Activated naive CD8-positive, alpha-beta T cell treated with anti-CD3 and anti-CD28 coated beads, Interleukin-2, amount 50 U/mL, for 24 hours (primary cell): Measurements from ENCODE around the gene MRPL3.

ENCODE experiments used
- ATAC-seq: fragments of 150-1000 bp; cut with Tn5 transposase; one replicate; pipeline ENCODE4 v1.10.0; 2021
- DNase-seq: peaks from one replicate; pipeline ENCODE4 v3.0.0; 2021
- H3K27ac Mint-ChIP-seq: one replicate; pipeline ENCODE4 v1.8.0; 2021; ENCODE audit warnings: mild to moderate bottlenecking, mixed read lengths
- H3K27me3 Mint-ChIP-seq: one replicate; pipeline ENCODE4 v1.8.0; 2021; ENCODE audit warnings: mixed read lengths
- H3K36me3 Mint-ChIP-seq: one replicate; pipeline ENCODE4 v1.8.0; 2021; ENCODE audit warnings: low read depth, mixed read lengths
- H3K4me1 Mint-ChIP-seq: one replicate; pipeline ENCODE4 v1.8.0; 2021; ENCODE audit warnings: mixed read lengths
- H3K4me3 Mint-ChIP-seq: one replicate; pipeline ENCODE4 v1.8.0; 2021; ENCODE audit warnings: mild to moderate bottlenecking, moderate library complexity, mixed read lengths
- H3K9me3 Mint-ChIP-seq: one replicate; pipeline ENCODE4 v1.8.0; 2021; ENCODE audit warnings: mixed read lengths

Gene MRPL3

GRCh38 chr3:131474115-131474514 is 28.7 kb downstream of the MRPL3 start:
- Mint-ChIP-seq H3K36me3 (peaks cover 56% of the 10 kb centered on the region), H3K27ac (no peak overlapping the region), H3K4me1 (peaks cover 45% of the 10 kb centered on the region), H3K27me3 (no peaks in the 10 kb centered on the region), H3K9me3 (no peaks in the 10 kb centered on the region), H3K4me3 (no peak overlapping the region)
- DNase-seq (no peak), ATAC-seq (no peak)

GRCh38 chr3:131470377-131470776 is 32.4 kb downstream of the MRPL3 start:
- ATAC-seq = peak; percentile 84
- Mint-ChIP-seq H3K27ac (peak overlapping the region; percentile 67), H3K4me1 (peaks cover 35% of the 10 kb centered on the region), H3K36me3 (peaks cover 65% of the 10 kb centered on the region), H3K9me3 (no peaks in the 10 kb centered on the region), H3K27me3 (no peaks in the 10 kb centered on the region), H3K4me3 (no peak overlapping the region)
- DNase-seq = no peak

GRCh38 chr3:131458653-131459052 is 44.1 kb downstream of the MRPL3 start:
- no peaks in the 10 kb centered on the region for H3K4me1 Mint-ChIP-seq
- peaks cover 36% of the 10 kb centered on the region for H3K36me3 Mint-ChIP-seq
- no peak overlapping the region for H3K27ac Mint-ChIP-seq
- no peak for DNase-seq
- ATAC-seq = no peak
- no peaks in the 10 kb centered on the region for H3K9me3 Mint-ChIP-seq
- no peaks in the 10 kb centered on the region for H3K27me3 Mint-ChIP-seq
- no peak overlapping the region for H3K4me3 Mint-ChIP-seq

- H3K4me1 Mint-ChIP-seq = no peaks in the 10 kb centered on the region
- peaks cover 24% of the 10 kb centered on the region for H3K36me3 Mint-ChIP-seq
- no peak overlapping the region for H3K27ac Mint-ChIP-seq
- H3K9me3 Mint-ChIP-seq = no peaks in the 10 kb centered on the region
- no peaks in the 10 kb centered on the region for H3K27me3 Mint-ChIP-seq
- ATAC-seq (no peak), DNase-seq (no peak)
- no peak overlapping the region for H3K4me3 Mint-ChIP-seq
Measured at GRCh38 chr3:131457220-131457619, 45.6 kb downstream of the MRPL3 start.

GRCh38 chr3:131454501-131454900 is 48.3 kb downstream of the MRPL3 start:
- Mint-ChIP-seq H3K27ac (no peak overlapping the region), H3K4me1 (no peaks in the 10 kb centered on the region), H3K9me3 (no peaks in the 10 kb centered on the region), H3K27me3 (no peaks in the 10 kb centered on the region), H3K4me3 (no peak overlapping the region), H3K36me3 (peaks cover 3% of the 10 kb centered on the region)
- ATAC-seq (no peak), DNase-seq (no peak)

GRCh38 chr3:131453533-131453932 is 49.2 kb downstream of the MRPL3 start:
- peaks cover 5% of the 10 kb centered on the region for H3K9me3 Mint-ChIP-seq
- ATAC-seq (no peak), DNase-seq (no peak)
- H3K4me1 Mint-ChIP-seq = no peaks in the 10 kb centered on the region
- no peaks in the 10 kb centered on the region for H3K27me3 Mint-ChIP-seq
- H3K36me3 Mint-ChIP-seq = peaks cover 5% of the 10 kb centered on the region
- H3K4me3 Mint-ChIP-seq = no peak overlapping the region
- no peak overlapping the region for H3K27ac Mint-ChIP-seq

GRCh38 chr3:131447349-131447748 is 55.4 kb downstream of the MRPL3 start:
- no peak for ATAC-seq
- H3K4me1 Mint-ChIP-seq = no peaks in the 10 kb centered on the region

GRCh38 chr3:131444180-131444579 is 58.6 kb downstream of the MRPL3 start:
- no peaks in the 10 kb centered on the region for H3K4me1 Mint-ChIP-seq

More at GRCh38 chr3:131447349-131447748, 55.4 kb downstream of the MRPL3 start:
- no peak for DNase-seq
- Mint-ChIP-seq H3K27ac (no peak overlapping the region), H3K27me3 (no peaks in the 10 kb centered on the region), H3K4me3 (no peak overlapping the region), H3K9me3 (peaks cover 9% of the 10 kb centered on the region), H3K36me3 (peaks cover 5% of the 10 kb centered on the region)

GRCh38 chr3:131439084-131439483 is 63.7 kb downstream of the MRPL3 start:
- H3K27me3 Mint-ChIP-seq = peaks cover 4% of the 10 kb centered on the region
- ATAC-seq (no peak), DNase-seq (no peak)
- no peak overlapping the region for H3K27ac Mint-ChIP-seq
- peaks cover 7% of the 10 kb centered on the region for H3K9me3 Mint-ChIP-seq
- no peaks in the 10 kb centered on the region for H3K36me3 Mint-ChIP-seq
- no peak overlapping the region for H3K4me3 Mint-ChIP-seq
- H3K4me1 Mint-ChIP-seq = no peaks in the 10 kb centered on the region

More at GRCh38 chr3:131444180-131444579, 58.6 kb downstream of the MRPL3 start:
- Mint-ChIP-seq H3K9me3 (peaks cover 9% of the 10 kb centered on the region), H3K4me3 (no peak overlapping the region), H3K27me3 (no peaks in the 10 kb centered on the region), H3K36me3 (peaks cover 4% of the 10 kb centered on the region), H3K27ac (no peak overlapping the region)
- ATAC-seq (no peak), DNase-seq (no peak)

- Mint-ChIP-seq H3K27me3 (peaks cover 7% of the 10 kb centered on the region), H3K9me3 (peaks cover 7% of the 10 kb centered on the region), H3K36me3 (no peaks in the 10 kb centered on the region), H3K4me3 (no peak overlapping the region), H3K27ac (no peak overlapping the region), H3K4me1 (no peaks in the 10 kb centered on the region)
- ATAC-seq = no peak
- no peak for DNase-seq
Measured at GRCh38 chr3:131435000-131435399, 67.8 kb downstream of the MRPL3 start.

GRCh38 chr3:131432441-131432840 is 70.3 kb downstream of the MRPL3 start:
- Mint-ChIP-seq H3K4me3 (no peak overlapping the region), H3K27ac (no peak overlapping the region), H3K27me3 (peaks cover 7% of the 10 kb centered on the region), H3K36me3 (no peaks in the 10 kb centered on the region), H3K4me1 (no peaks in the 10 kb centered on the region), H3K9me3 (peaks cover 7% of the 10 kb centered on the region)
- DNase-seq (no peak), ATAC-seq (no peak)

- DNase-seq (no peak), ATAC-seq (no peak)
- no peak overlapping the region for H3K27ac Mint-ChIP-seq
- H3K27me3 Mint-ChIP-seq = peaks cover 4% of the 10 kb centered on the region
- peaks cover 3% of the 10 kb centered on the region for H3K9me3 Mint-ChIP-seq
- no peaks in the 10 kb centered on the region for H3K4me1 Mint-ChIP-seq
- no peaks in the 10 kb centered on the region for H3K36me3 Mint-ChIP-seq
- H3K4me3 Mint-ChIP-seq = no peak overlapping the region
Measured at GRCh38 chr3:131431754-131432153, 71.0 kb downstream of the MRPL3 start.

- ATAC-seq (no peak), DNase-seq (no peak)
- Mint-ChIP-seq H3K27me3 (no peaks in the 10 kb centered on the region), H3K27ac (no peak overlapping the region), H3K36me3 (no peaks in the 10 kb centered on the region), H3K4me1 (no peaks in the 10 kb centered on the region), H3K4me3 (no peak overlapping the region), H3K9me3 (no peaks in the 10 kb centered on the region)
Measured at GRCh38 chr3:131427226-131427625, 75.5 kb downstream of the MRPL3 start.

- H3K27me3 Mint-ChIP-seq = no peaks in the 10 kb centered on the region
- H3K36me3 Mint-ChIP-seq = no peaks in the 10 kb centered on the region
- no peak for ATAC-seq
- no peak overlapping the region for H3K27ac Mint-ChIP-seq
- H3K4me3 Mint-ChIP-seq = no peak overlapping the region
- no peaks in the 10 kb centered on the region for H3K4me1 Mint-ChIP-seq
- DNase-seq = no peak
- H3K9me3 Mint-ChIP-seq = no peaks in the 10 kb centered on the region
Measured at GRCh38 chr3:131421957-131422498, 80.7 kb downstream of the MRPL3 start.

GRCh38 chr3:131421301-131421700 is 81.5 kb downstream of the MRPL3 start:
- Mint-ChIP-seq H3K9me3 (no peaks in the 10 kb centered on the region), H3K27me3 (no peaks in the 10 kb centered on the region), H3K4me3 (no peak overlapping the region), H3K4me1 (no peaks in the 10 kb centered on the region), H3K27ac (no peak overlapping the region), H3K36me3 (no peaks in the 10 kb centered on the region)
- ATAC-seq (no peak), DNase-seq (no peak)

- no peak overlapping the region for H3K4me3 Mint-ChIP-seq
- ATAC-seq (no peak), DNase-seq (no peak)
- H3K36me3 Mint-ChIP-seq = no peaks in the 10 kb centered on the region
- H3K27me3 Mint-ChIP-seq = peaks cover 1% of the 10 kb centered on the region
- H3K4me1 Mint-ChIP-seq = no peaks in the 10 kb centered on the region
- H3K9me3 Mint-ChIP-seq = no peaks in the 10 kb centered on the region
- no peak overlapping the region for H3K27ac Mint-ChIP-seq
Measured at GRCh38 chr3:131417751-131418150, 85.0 kb downstream of the MRPL3 start.
